Cerebellar cortex (tissue), 1 donor: Measurements from ENCODE around the gene OR2V1.
A peak's percentile ranks its signal among the peaks of the same experiment; 100 is the strongest.
"Not testable (repeated sequence)": the region's sequence is repeated elsewhere in the genome, so short reads cannot be mapped to it uniquely, and the experiment has no call there.

ENCODE experiments used
- DNase-seq: peaks from one replicate; pipeline ENCODE4 v3.0.0-alpha.2; 2015; ENCODE audit warnings: low spot score

The OR2V1 gene

DNA sequence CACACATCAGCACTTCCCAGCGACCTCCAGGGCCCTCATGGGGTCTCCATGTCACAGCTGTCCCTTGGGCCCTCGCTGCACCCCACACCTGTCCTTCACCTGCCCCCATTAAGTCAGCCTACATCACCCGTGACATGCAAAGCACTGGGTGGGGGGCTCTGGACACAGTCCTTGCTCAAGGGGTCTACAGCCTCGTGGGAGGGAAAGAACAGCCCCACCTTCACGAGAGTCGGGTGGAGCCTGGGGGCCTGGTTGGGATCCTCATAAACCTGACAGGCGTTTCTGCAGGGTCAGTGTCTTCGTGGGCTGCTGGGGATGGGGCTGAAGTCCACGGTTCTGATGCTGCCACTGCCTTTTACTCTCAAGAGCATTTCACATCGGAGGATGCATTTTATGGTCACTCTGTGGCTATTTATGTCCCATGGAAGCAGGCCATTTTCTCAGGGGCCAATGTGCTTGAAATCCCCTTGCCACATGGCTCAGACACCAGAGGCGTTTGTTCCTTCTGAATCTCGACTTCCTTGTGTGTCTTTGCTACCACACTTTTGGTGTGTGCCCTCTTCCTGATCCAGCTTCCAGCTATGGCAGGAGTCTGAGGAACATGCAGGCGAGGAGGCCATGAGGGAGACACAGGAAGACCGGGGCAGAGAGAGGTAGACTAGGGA, at the start of gene OR2V1:
Gene OR2V1, minus strand, starts transcription at position 338 of the 665 bp plus-strand sequence. CDS start 5,865 bp downstream, outside the sequence.
- no peak for DNase-seq

- not testable (repeated sequence) for DNase-seq
Observed at GRCh38 chr5:181177559-181177958, 46.6 kb upstream of the OR2V1 start.

- DNase-seq, result no peak
Observed at GRCh38 chr5:181176254-181176952, 45.4 kb upstream of the OR2V1 start.

GRCh38 chr5:181173420-181174342, 42.7 kb upstream of the OR2V1 start:
- no peak for DNase-seq

GRCh38 chr5:181173027-181173419, 42.1 kb upstream of the OR2V1 start:
- no peak for DNase-seq

DNA sequence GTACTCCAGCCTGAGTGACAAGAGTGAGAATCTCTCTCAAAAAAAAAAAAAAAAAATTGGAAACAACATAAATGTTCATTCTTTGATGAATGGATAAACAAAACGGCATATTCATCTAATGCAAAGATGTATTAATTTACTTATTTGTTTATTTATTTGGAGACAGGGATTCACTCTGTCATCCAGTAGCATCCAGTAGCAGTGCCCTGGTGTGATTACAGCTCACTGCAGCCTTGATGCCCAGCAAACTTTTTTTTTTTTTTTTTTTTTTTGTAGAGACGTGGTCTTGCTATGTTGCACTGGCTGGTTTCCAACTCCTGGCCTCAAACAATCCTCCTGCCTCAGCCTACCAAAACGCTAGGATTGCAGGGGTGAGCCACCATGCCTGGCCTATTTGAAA, 40.8 kb upstream of the OR2V1 start:
- DNase-seq, result no peak

DNA sequence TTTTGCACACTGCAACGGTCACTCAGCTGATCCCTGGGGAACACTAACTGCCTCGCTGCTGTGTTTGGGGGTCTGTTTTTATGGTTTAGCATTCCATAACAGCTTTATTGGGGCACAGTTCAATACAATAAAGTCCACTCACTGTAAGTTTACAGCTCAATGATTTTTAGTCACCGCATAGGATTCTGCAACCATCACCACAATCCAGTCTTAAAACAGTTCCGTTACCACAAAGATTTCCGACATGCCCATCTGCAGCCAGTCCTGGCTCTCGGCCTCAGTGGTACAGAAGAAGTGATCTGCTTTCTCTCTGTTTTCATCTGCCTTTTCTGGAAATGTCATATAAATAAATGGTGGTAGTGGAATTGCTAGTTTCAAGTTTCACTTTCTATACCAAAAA, 40.0 kb upstream of the OR2V1 start:
- no peak for DNase-seq

GRCh38 chr5:181170237-181170825, 39.4 kb upstream of the OR2V1 start:
- no peak for DNase-seq

DNA sequence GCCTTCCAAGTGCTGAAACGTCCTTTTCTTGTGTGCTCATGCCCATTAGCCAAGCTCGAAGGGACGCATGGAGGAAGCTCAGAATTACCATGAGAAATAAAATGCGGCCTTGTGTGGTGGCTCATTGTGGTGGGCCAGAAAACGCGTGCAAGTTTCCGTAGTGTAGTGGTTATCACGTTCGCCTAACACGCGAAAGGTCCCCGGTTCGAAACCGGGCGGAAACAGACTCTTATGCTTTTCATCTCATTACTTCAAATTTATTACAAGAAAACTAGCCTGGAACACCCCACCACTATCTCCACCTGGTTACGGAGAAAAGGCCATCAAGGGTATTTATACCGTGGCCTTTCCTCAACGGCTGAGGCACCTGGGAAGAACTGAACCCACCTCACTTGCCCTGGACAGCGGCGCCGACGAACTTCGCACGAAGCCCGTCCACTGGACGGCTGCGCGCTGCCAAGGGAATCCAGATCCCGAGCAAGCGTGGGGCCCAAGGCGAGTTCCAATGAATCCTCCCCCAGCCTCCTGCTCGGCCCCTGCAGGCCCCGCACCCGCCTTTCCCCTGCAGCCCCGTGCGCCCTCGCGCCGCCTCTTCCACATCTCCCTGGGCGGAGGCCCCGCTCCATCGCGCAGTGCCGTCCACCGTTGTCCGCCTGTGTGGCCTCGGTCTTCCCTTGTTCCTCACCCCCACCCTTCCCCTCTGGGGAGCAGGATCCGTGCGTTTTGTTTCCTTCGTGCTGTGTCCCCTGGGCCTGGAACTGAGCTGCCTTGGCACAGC, 38.7 kb upstream of the OR2V1 start:
- peak; percentile 71 for DNase-seq

- no peak for DNase-seq
Observed at GRCh38 chr5:181168595-181169118, 37.7 kb upstream of the OR2V1 start.

- no peak for DNase-seq
Observed at GRCh38 chr5:181167814-181168488, 37.0 kb upstream of the OR2V1 start.

DNA sequence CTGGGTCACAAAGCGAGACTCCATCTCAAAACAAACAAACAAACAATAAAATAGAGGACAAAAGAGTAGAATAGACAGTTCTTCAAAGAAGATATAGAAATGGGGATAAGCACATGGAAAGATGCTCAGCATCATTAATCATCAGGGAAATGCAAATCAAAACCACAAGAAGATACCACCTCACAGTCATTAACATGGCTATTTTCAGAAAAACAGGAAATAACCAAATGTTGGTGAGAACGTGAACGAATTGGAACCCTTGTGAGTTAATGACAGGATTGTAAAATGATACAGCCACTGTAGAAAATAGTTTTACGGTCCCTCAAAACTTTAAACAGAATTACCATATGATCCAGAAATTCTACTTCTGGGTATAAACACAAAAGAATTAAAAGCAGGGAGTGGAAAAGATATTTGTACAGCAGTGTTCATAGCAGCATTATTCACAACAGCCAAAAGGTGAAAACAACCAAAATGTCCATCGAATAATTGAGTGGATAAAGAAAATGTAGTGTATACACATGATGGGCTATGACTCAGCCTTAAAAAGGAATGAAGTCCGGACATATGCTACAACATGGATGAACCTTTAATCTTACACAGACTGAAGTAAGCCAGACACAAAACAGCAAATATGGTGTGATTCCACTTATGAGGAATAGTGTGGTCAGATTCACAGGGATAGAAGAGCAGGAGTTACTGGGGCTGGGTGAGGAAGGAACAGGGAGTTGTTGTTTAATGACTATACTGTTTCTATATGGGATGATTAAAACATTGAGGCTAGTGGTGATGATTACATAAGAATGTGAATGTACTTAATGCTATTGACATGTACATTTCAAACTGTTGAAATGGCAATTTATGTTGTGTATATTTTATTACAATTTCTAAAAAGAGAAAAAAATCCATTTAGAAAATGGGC, 36.1 kb upstream of the OR2V1 start:
- no peak for DNase-seq

GRCh38 chr5:181164076-181164952, 33.3 kb upstream of the OR2V1 start:
- DNase-seq, result peak; percentile 39

GRCh38 chr5:181163487-181164075, 32.6 kb upstream of the OR2V1 start:
- no peak for DNase-seq

DNA sequence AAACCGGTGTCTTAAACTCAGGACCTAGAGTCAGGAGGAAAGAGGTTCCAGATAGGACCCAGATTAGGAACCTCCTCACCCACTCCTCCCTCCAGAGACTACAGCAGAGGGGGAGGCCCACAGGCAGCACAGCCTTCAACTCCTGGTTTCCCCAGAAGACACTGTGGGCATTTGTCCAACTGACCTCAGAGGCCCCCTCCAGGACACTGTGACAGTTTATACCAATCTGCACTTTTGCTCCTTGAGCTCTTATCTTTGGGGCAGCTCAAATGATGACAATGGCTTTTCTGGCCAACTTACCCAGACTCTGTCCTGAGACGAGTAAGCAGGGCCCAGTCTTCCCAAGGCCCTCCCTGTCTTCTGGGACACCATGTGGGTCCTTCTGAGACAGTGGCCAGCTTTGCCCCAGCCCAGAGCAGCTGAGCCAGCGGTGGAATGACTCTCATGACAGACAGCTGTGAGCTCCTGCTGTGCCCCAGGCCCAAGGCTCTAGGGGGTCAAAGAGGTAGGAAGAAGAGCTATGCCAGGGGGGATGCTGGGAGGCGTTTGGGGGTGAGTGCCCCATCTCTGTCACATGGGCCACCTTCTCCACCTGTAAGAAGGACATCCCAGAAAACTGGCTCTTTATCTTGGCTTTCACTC, 30.7 kb upstream of the OR2V1 start:
- DNase-seq, result no peak

DNA sequence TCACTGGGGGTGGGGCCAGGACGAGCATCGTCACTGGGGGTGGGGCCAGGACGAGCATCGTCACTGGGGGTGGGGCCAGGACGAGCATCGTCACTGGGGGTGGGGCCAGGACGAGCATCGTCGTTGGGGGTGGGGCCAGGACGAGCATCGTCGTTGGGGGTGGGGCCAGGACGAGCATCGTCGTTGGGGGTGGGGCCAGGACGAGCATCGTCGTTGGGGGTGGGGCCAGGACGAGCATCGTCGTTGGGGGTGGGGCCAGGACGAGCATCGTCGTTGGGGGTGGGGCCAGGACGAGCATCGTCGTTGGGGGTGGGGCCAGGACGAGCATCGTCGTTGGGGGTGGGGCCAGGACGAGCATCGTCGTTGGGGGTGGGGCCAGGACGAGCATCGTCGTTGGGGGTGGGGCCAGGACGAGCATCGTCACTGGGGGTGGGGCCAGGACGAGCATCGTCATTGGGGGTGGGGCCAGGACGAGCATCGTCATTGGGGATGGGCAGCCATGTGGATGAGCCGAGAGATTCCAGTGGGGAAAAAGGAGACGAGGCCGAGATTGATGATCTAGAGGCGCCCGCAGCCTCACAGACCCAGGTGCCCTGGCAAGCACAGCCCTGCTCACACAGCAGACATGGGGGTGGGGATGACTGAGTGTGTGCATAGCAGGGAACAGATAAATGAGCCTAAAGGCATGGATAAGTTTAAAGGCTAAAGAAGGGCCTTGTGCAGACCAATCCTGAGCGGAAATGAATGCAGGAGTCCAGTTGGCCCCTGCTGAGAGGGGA, 30.0 kb upstream of the OR2V1 start:
- peak; percentile 81 for DNase-seq
